Caco-2 (cell line): ENCODE measurements around the gene FANCC. TPM values are rescaled to one million over a fixed set of nuclear protein-coding genes. Genes with fewer than 3 reads are reported as not detected.

ENCODE experiments used
- BruUV-seq: library from RNA; stranded (reverse); fragments of 400-500 nt; replicated peaks from 2 replicates; lab custom pipeline; 2021; lab: Mats Ljungman, UMichigan
- CTCF ChIA-PET: fragments of 300-600 bp; sonication (Branson Sonifier 250); formaldehyde crosslinking; loops from one replicate; lab custom pipeline; 2022; ENCODE audit warnings: antibody characterized with exemption; lab: Charles Lee
- POLR2A ChIA-PET: fragments of 300-600 bp; sonication (Branson Sonifier 250); formaldehyde crosslinking; loops from one replicate; lab custom pipeline; 2022; ENCODE audit warnings: antibody characterized with exemption; lab: Charles Lee
- DNase-seq, 2 experiments: peaks; one replicate each; pipeline versions ENCODE4 v3.0.0 to v3.0.0-alpha.2; 2020 to 2022
- H3K27me3 ChIP-seq: replicated peaks from 2 replicates; pipeline ENCODE4 v1.6.0; 2011; ENCODE audit warnings: low read length; ENCODE audit not compliant: control insufficient read depth, insufficient read depth
- H3K36me3 ChIP-seq: 2 replicates; pipeline ENCODE4 v1.5.1; 2011; ENCODE audit warnings: low read length; ENCODE audit not compliant: control insufficient read depth, insufficient read depth
- H3K4me1 ChIP-seq: fragments of 250-450 bp; sonication (Bioruptor Pico); 2 replicates; pipeline ENCODE4 v1.5.1; 2020; ENCODE audit warnings: mild to moderate bottlenecking
- H3K4me3 ChIP-seq: 2 replicates; pipeline ENCODE4 v1.5.1; 2011; ENCODE audit warnings: low read depth, mild to moderate bottlenecking, control low read depth, low read length
- H3K9me3 ChIP-seq: fragments of 250-450 bp; sonication (Bioruptor Pico); 2 replicates; pipeline ENCODE4 v1.5.1; 2020; ENCODE audit warnings: mild to moderate bottlenecking, moderate library complexity
- H3K27ac Mint-ChIP-seq: one replicate; pipeline ENCODE4 v1.8.0; 2022; ENCODE audit warnings: mixed read lengths; ENCODE audit not compliant: unreplicated experiment
- H3K27me3 Mint-ChIP-seq: one replicate; pipeline ENCODE4 v1.8.0; 2022; ENCODE audit warnings: mixed read lengths; ENCODE audit not compliant: insufficient read depth, unreplicated experiment
- H3K36me3 Mint-ChIP-seq: one replicate; pipeline ENCODE4 v1.8.0; 2022; ENCODE audit warnings: mild to moderate bottlenecking, mixed read lengths; ENCODE audit not compliant: insufficient read depth, unreplicated experiment
- H3K4me1 Mint-ChIP-seq: one replicate; pipeline ENCODE4 v1.8.0; 2022; ENCODE audit warnings: low read depth, mixed read lengths; ENCODE audit not compliant: unreplicated experiment
- H3K4me3 Mint-ChIP-seq: one replicate; pipeline ENCODE4 v1.8.0; 2022; ENCODE audit warnings: mild to moderate bottlenecking, moderate library complexity, mixed read lengths; ENCODE audit not compliant: unreplicated experiment
- H3K9me3 Mint-ChIP-seq: one replicate; pipeline ENCODE4 v1.8.0; 2022; ENCODE audit warnings: mixed read lengths; ENCODE audit not compliant: unreplicated experiment
- CTCF ChIP-seq, 2 experiments: fragments of 200-600 bp in 1 of 2; IDR thresholded peaks; 1 replicate in 1 of 2; 2 replicates in 1 of 2; pipeline versions ENCODE4 v1.5.1 to v1.8.0; 2011 to 2022; ENCODE audit warnings: antibody characterized with exemption in 1 of 2, control low read depth in 1 of 2, inconsistent platforms in 1 of 2, low read depth in 1 of 2, low read length in 1 of 2, mild to moderate bottlenecking in 1 of 2, moderate library complexity in 1 of 2; ENCODE audit not compliant: insufficient read depth in 1 of 2, severe bottlenecking in 1 of 2, unreplicated experiment in 1 of 2
- intact Hi-C: fragments of 100-400 bp; cut with micrococcal nuclease; formaldehyde crosslinking; loops from one replicate; pipeline ENCODE4 v1.10.0; 2022; ENCODE audit not compliant: unreplicated experiment
- total RNA-seq: library from RNA; stranded (reverse); gene quantifications from 2 replicates; pipeline ENCODE4 v1.2.3, GENCODE V29; 2022

FANCC gene
- total RNA-seq, 1 experiment from 2014 or later: 29.2 TPM

GRCh38 chr9:95102572-95102971 lies 214.9 kb downstream of the FANCC start:
- DNase-seq: no peak
- Mint-ChIP-seq H3K36me3 (peaks cover 52% of the 10 kb centered on the region), H3K4me1 (peaks cover 7% of the 10 kb centered on the region), H3K27ac (no peak overlapping the region), H3K4me3 (no peak overlapping the region), H3K9me3 (no peaks in the 10 kb centered on the region), H3K27me3 (no peaks in the 10 kb centered on the region)
- no peaks in the 10 kb centered on the region for H3K27me3 ChIP-seq
- no peaks in the 10 kb centered on the region for H3K9me3 ChIP-seq
- no peak overlapping the region for H3K4me3 ChIP-seq
- BruUV-seq: no TSS peak
- CTCF ChIA-PET: interaction anchor here (0.6 kb wide), 1 partner anchor 14 kb away, joined by 3 read pairs; no protein-coding TSS in a partner anchor
- H3K4me1 ChIP-seq: peaks cover 13% of the 10 kb centered on the region
- H3K36me3 ChIP-seq: peaks cover 1% of the 10 kb centered on the region
- intact Hi-C loops: no loop called here
- TF ChIP-seq CTCF (IDR thresholded peaks at IDR 0.05; ENCODE audit: insufficient read depth in 1 of 2, low read depth in 1 of 2, low read length in 1 of 2, severe bottlenecking in 1 of 2, unreplicated experiment in 1 of 2): no peak
- POLR2A ChIA-PET: no interaction called here

- peaks cover 7% of the 10 kb centered on the region for H3K4me1 Mint-ChIP-seq
- POLR2A ChIA-PET: no interaction called here
- no peak for TF ChIP-seq CTCF (IDR thresholded peaks at IDR 0.05; ENCODE audit: insufficient read depth in 1 of 2, low read depth in 1 of 2, low read length in 1 of 2, severe bottlenecking in 1 of 2, unreplicated experiment in 1 of 2)
- peaks cover 13% of the 10 kb centered on the region for H3K4me1 ChIP-seq
- no peak overlapping the region for H3K27ac Mint-ChIP-seq
- no peak overlapping the region for H3K4me3 Mint-ChIP-seq
- intact Hi-C loops: no loop called here
- no peak for DNase-seq
- BruUV-seq: no TSS peak
- H3K9me3 ChIP-seq: no peaks in the 10 kb centered on the region
- no peaks in the 10 kb centered on the region for H3K9me3 Mint-ChIP-seq
- peaks cover 47% of the 10 kb centered on the region for H3K36me3 Mint-ChIP-seq
- peaks cover 1% of the 10 kb centered on the region for H3K36me3 ChIP-seq
- H3K27me3 Mint-ChIP-seq: no peaks in the 10 kb centered on the region
- H3K27me3 ChIP-seq: no peaks in the 10 kb centered on the region
- CTCF ChIA-PET: interaction anchor here (0.6 kb wide), 1 partner anchor 13 kb away, joined by 3 read pairs; no protein-coding TSS in a partner anchor
- no peak overlapping the region for H3K4me3 ChIP-seq
Observed at GRCh38 chr9:95102001-95102433, 215.5 kb downstream of the FANCC start.

- POLR2A ChIA-PET: no interaction called here
- Histone ChIP-seq H3K4me1 (peaks cover 13% of the 10 kb centered on the region), H3K4me3 (no peak overlapping the region), H3K9me3 (no peaks in the 10 kb centered on the region), H3K36me3 (peaks cover 1% of the 10 kb centered on the region; the same call in 1 of the 2 replicates), H3K27me3 (no peaks in the 10 kb centered on the region)
- Mint-ChIP-seq H3K4me3 (no peak overlapping the region), H3K36me3 (peaks cover 42% of the 10 kb centered on the region), H3K9me3 (no peaks in the 10 kb centered on the region), H3K27ac (no peak overlapping the region), H3K27me3 (no peaks in the 10 kb centered on the region), H3K4me1 (peaks cover 7% of the 10 kb centered on the region)
- CTCF ChIA-PET: interaction anchor here (0.7 kb wide), 1 partner anchor 23 kb away, joined by 3 read pairs; no protein-coding TSS in a partner anchor
- no TSS peak for BruUV-seq
- no peak for TF ChIP-seq CTCF (IDR thresholded peaks at IDR 0.05; ENCODE audit: insufficient read depth in 1 of 2, low read depth in 1 of 2, low read length in 1 of 2, severe bottlenecking in 1 of 2, unreplicated experiment in 1 of 2)
- DNase-seq: no peak
- intact Hi-C loops: no loop called here
Observed at GRCh38 chr9:95101326-95101725, 216.2 kb downstream of the FANCC start.
